ENCODE results near the gene UBE3B.

GRCh38 chr12:109578330-109578927 lies 101.0 kb downstream of the UBE3B start:
- TF ChIP-seq CTCF (conservative IDR thresholded peaks at IDR 0.05; ENCODE audit: low read length) (no peak), EZH2phosphoT487 (IDR thresholded peaks at IDR 0.05; ENCODE audit: borderline replicate concordance) (no peak)
